HCT116 (cell line): ENCODE results near the gene PRPF40B. TPM values are rescaled to one million over a fixed set of nuclear protein-coding genes. Genes with fewer than 3 reads are reported as not detected.

Experiments used
- ATAC-seq: fragments of 200-7000 bp; cut with Tn5 transposase; 2 replicates; pipeline ENCODE4 v1.9.1; 2020; ENCODE audit warnings: mild to moderate bottlenecking, moderate library complexity
- BruUV-seq: library from RNA; stranded (reverse); fragments of 400-500 nt; replicated peaks from 2 replicates; lab custom pipeline; 2021; lab: Mats Ljungman, UMichigan
- CTCF ChIA-PET: fragments of 300-600 bp; sonication (Branson Sonifier 250); formaldehyde crosslinking; loops from one replicate; lab custom pipeline; 2021; ENCODE audit warnings: antibody characterized with exemption; lab: Charles Lee
- POLR2A ChIA-PET: fragments of 300-600, 350-600 bp; sonication (Branson Sonifier 250); formaldehyde crosslinking; loops from one replicate; lab custom pipeline; 2021; ENCODE audit warnings: antibody characterized with exemption; lab: Charles Lee
- RAD21 ChIA-PET, 2 experiments: fragments of 300-600 bp; sonication (Branson Sonifier 250); formaldehyde crosslinking; loops; one replicate each; lab custom pipeline; 2023; ENCODE audit warnings: low total read pairs in 2 of 2; ENCODE audit not compliant: uncharacterized antibody in 2 of 2, unreplicated experiment in 2 of 2, low non-redundant PET in 1 of 2; lab: Charles Lee
- DNase-seq: peaks from one replicate; pipeline ENCODE4 v3.0.0-alpha.2; 2010; ENCODE audit warnings: low read depth, low spot score
- H2AFZ ChIP-seq: fragments of 200-600 bp; shearing (Covaris generic), sonication (generic); 2 replicates; pipeline ENCODE4 v1.6.1; 2017; ENCODE audit warnings: low read depth, mixed run types, mixed read lengths, antibody characterized with exemption, low read length; ENCODE audit not compliant: poor library complexity, severe bottlenecking
- H3K27ac ChIP-seq: 2 replicates; pipeline ENCODE4 v1.5.1; 2012; ENCODE audit warnings: low read depth, low read length
- H3K27me3 ChIP-seq: fragments of 200-600 bp; sonication (generic); 2 replicates; pipeline ENCODE4 v1.6.1; 2016; ENCODE audit warnings: mixed run types, low read length, mixed read lengths; ENCODE audit not compliant: insufficient read depth
- H3K36me3 ChIP-seq, 2 experiments: fragments of 200-500 bp in 1 of 2; fragments of 200-600 bp in 1 of 2; sonication (Bioruptor generic) in 1 of 2; sonication (generic) in 1 of 2; 2 replicates each; pipeline versions ENCODE4 v1.5.1 to v1.6.1; 2014 to 2016; ENCODE audit warnings: low read length in 2 of 2, inconsistent platforms in 1 of 2, mixed read lengths in 1 of 2, mixed run types in 1 of 2; ENCODE audit not compliant: insufficient read depth in 2 of 2, control insufficient read depth in 1 of 2
- H3K4me1 ChIP-seq, 2 experiments: fragments of 200-600 bp in 1 of 2; sonication (generic) in 1 of 2; 2 replicates each; pipeline versions ENCODE4 v1.5.1 to v1.6.1; 2012 to 2017; ENCODE audit warnings: low read length in 2 of 2, inconsistent platforms in 1 of 2, mild to moderate bottlenecking in 1 of 2, mixed read lengths in 1 of 2, mixed run types in 1 of 2, moderate library complexity in 1 of 2; ENCODE audit not compliant: insufficient read depth in 2 of 2, control insufficient read depth in 1 of 2
- H3K4me2 ChIP-seq: fragments of 200-600 bp; sonication (generic); 2 replicates; pipeline ENCODE4 v1.6.1; 2017; ENCODE audit warnings: mixed run types, low read length, mixed read lengths
- H3K4me3 ChIP-seq, 2 experiments: fragments of 200-600 bp in 1 of 2; sonication (generic) in 1 of 2; replicated peaks in 1 of 2; 2 replicates each; pipeline ENCODE4 v1.5.1; 2011 to 2016; ENCODE audit warnings: low read length in 2 of 2, control low read depth in 1 of 2, low read depth in 1 of 2, mild to moderate bottlenecking in 1 of 2, mixed read lengths in 1 of 2, mixed run types in 1 of 2
- H3K79me2 ChIP-seq: fragments of 200-600 bp; sonication (generic); 2 replicates; pipeline ENCODE4 v1.6.1; 2017; ENCODE audit warnings: mild to moderate bottlenecking, mixed run types, low read length, moderate library complexity, mixed read lengths; ENCODE audit not compliant: insufficient read depth
- H3K9ac ChIP-seq: fragments of 200-600 bp; sonication (generic); 2 replicates; pipeline ENCODE4 v1.6.1; 2016; ENCODE audit warnings: low read length, mixed read lengths
- H3K9me2 ChIP-seq: fragments of 200-600 bp; sonication (generic), shearing (Covaris generic); 2 replicates; pipeline ENCODE4 v1.6.1; 2017; ENCODE audit warnings: mixed run types, mild to moderate bottlenecking, moderate library complexity; ENCODE audit not compliant: insufficient read depth
- H3K9me3 ChIP-seq, 2 experiments: fragments of 200-500 bp in 1 of 2; fragments of 200-600 bp in 1 of 2; sonication (Bioruptor generic) in 1 of 2; sonication (generic) in 1 of 2; 2 replicates each; pipeline ENCODE4 v1.6.1; 2014 to 2017; ENCODE audit warnings: low read length in 2 of 2, mixed read lengths in 2 of 2, inconsistent platforms in 1 of 2, low read depth in 1 of 2, mild to moderate bottlenecking in 1 of 2, mixed run types in 1 of 2, moderate library complexity in 1 of 2; ENCODE audit not compliant: control insufficient read depth in 1 of 2, insufficient read depth in 1 of 2
- H4K20me1 ChIP-seq: fragments of 200-600 bp; sonication (generic), shearing (Covaris generic); 2 replicates; pipeline ENCODE4 v1.6.1; 2017; ENCODE audit warnings: mixed run types, mild to moderate bottlenecking, moderate library complexity; ENCODE audit not compliant: insufficient read depth
- ELF1 ChIP-seq: IDR thresholded peaks from 2 replicates; pipeline ENCODE4 v1.6.1; 2012; ENCODE audit warnings: low read depth, borderline replicate concordance
- FOSL1 ChIP-seq: IDR thresholded peaks from 2 replicates; pipeline ENCODE4 v1.6.1; 2012; ENCODE audit warnings: low read depth
- POLR2A ChIP-seq: IDR thresholded peaks from 2 replicates; pipeline ENCODE4 v1.7.0; 2011; ENCODE audit warnings: borderline replicate concordance; ENCODE audit not compliant: insufficient read depth, insufficient read length; ENCODE audit errors: extremely low read depth
- RAD21 ChIP-seq: IDR thresholded peaks from 2 replicates; pipeline ENCODE4 v1.6.1; 2012; ENCODE audit warnings: low read depth, mild to moderate bottlenecking
- REST ChIP-seq: IDR thresholded peaks from 2 replicates; pipeline ENCODE4 v1.6.1; 2012; ENCODE audit warnings: low read depth
- SP1 ChIP-seq: IDR thresholded peaks from 2 replicates; pipeline ENCODE4 v1.6.1; 2012; ENCODE audit warnings: low read depth
- TCF7L2 ChIP-seq: IDR thresholded peaks from 2 replicates; pipeline ENCODE4 v1.7.0; 2011; ENCODE audit warnings: borderline replicate concordance, inconsistent platforms; ENCODE audit not compliant: insufficient read depth, insufficient read length; ENCODE audit errors: extremely low read depth
- ZNF274 ChIP-seq: fragments of 200-500 bp; sonication (Bioruptor generic); IDR thresholded peaks from 2 replicates; pipeline ENCODE4 v1.6.1; 2014; ENCODE audit warnings: mild to moderate bottlenecking, low read depth, low read length, inconsistent platforms
- intact Hi-C: fragments of 100-400 bp; cut with micrococcal nuclease; formaldehyde crosslinking; loops from 2 replicates; pipeline ENCODE4 v1.10.0; 2022
- total RNA-seq: library from RNA; stranded (reverse); gene quantifications from one replicate; pipeline ENCODE4 v1.2.1, GENCODE V29; 2021; ENCODE audit not compliant: unreplicated experiment
- TF ChIP-seq, protein P1 (sequence below): IDR thresholded peaks from 2 replicates; pipeline ENCODE4 v1.6.1; 2012
- TF ChIP-seq, protein P2 (sequence below): IDR thresholded peaks from 2 replicates; pipeline ENCODE4 v1.6.1; 2011; ENCODE audit warnings: mild to moderate bottlenecking, low read length, moderate library complexity; ENCODE audit not compliant: insufficient replicate concordance; ENCODE audit errors: extremely low read depth

PRPF40B gene
- total RNA-seq, 1 experiment from 2014 or later, result 29.0 TPM

GRCh38 chr12:49603721-49604120 lies 19.6 kb upstream of the PRPF40B start:
- no peak overlapping the region for H3K4me3 ChIP-seq
- POLR2A ChIA-PET, result interaction anchor here (0.6 kb wide), 1 partner anchor 313 kb away, joined by 3 read pairs; no protein-coding TSS in a partner anchor
- no TSS peak for BruUV-seq
- RAD21 ChIA-PET, result no interaction called here
- no peaks in the 10 kb centered on the region for H3K4me1 ChIP-seq
- intact Hi-C loops, result no loop called here
- H3K79me2 ChIP-seq, result no peaks in the 10 kb centered on the region
- DNase-seq (no peak), ATAC-seq (no peak)
- H3K9ac ChIP-seq, result no peak overlapping the region
- TF ChIP-seq, protein P1, sequence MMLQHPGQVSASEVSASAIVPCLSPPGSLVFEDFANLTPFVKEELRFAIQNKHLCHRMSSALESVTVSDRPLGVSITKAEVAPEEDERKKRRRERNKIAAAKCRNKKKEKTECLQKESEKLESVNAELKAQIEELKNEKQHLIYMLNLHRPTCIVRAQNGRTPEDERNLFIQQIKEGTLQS, result no peak
- TF ChIP-seq REST (no peak), RAD21 (no peak), TCF7L2 (no peak), POLR2A (no peak), FOSL1 (no peak), ELF1 (no peak), SP1 (no peak), ZNF274 (no peak)
- TF ChIP-seq, protein P2, sequence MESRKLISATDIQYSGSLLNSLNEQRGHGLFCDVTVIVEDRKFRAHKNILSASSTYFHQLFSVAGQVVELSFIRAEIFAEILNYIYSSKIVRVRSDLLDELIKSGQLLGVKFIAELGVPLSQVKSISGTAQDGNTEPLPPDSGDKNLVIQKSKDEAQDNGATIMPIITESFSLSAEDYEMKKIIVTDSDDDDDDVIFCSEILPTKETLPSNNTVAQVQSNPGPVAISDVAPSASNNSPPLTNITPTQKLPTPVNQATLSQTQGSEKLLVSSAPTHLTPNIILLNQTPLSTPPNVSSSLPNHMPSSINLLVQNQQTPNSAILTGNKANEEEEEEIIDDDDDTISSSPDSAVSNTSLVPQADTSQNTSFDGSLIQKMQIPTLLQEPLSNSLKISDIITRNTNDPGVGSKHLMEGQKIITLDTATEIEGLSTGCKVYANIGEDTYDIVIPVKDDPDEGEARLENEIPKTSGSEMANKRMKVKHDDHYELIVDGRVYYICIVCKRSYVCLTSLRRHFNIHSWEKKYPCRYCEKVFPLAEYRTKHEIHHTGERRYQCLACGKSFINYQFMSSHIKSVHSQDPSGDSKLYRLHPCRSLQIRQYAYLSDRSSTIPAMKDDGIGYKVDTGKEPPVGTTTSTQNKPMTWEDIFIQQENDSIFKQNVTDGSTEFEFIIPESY, result no peak
- H3K4me2 ChIP-seq, result no peak overlapping the region
- no peak overlapping the region for H2AFZ ChIP-seq
- H3K9me2 ChIP-seq, result no peaks in the 10 kb centered on the region
- H3K36me3 ChIP-seq, result no peaks in the 10 kb centered on the region
- H3K27me3 ChIP-seq, result no peaks in the 10 kb centered on the region
- no peaks in the 10 kb centered on the region for H3K9me3 ChIP-seq
- H4K20me1 ChIP-seq, result no peaks in the 10 kb centered on the region; the same call in 1 of the 2 replicates
- no peak overlapping the region for H3K27ac ChIP-seq
- CTCF ChIA-PET, result interaction anchor here (0.9 to 1.3 kb wide), 2 partner anchors 23 to 256 kb away, joined by 3 read pairs; no protein-coding TSS in a partner anchor
